Liver (tissue), 9 donors: ENCODE data around the gene CD84. TPM values are rescaled to one million over a fixed set of nuclear protein-coding genes. Genes with fewer than 3 reads are reported as not detected.

Source experiments
- DNase-seq: peaks from one replicate; pipeline ENCODE4 v3.0.0-alpha.2; 2017; ENCODE audit warnings: low spot score
- H3K27ac ChIP-seq, 2 donors: one replicate each; pipeline ENCODE4 v1.7.0; 2013; ENCODE audit warnings: inconsistent platforms in 2 of 2, low read length in 2 of 2, control low read depth in 1 of 2, low read depth in 1 of 2, mild to moderate bottlenecking in 1 of 2
- H3K27me3 ChIP-seq, 4 donors: one replicate each; pipeline versions ENCODE4 v1.6.1 to v1.7.0; 2013; ENCODE audit warnings: low read length in 3 of 4, inconsistent platforms in 1 of 4, mild to moderate bottlenecking in 1 of 4, moderate library complexity in 1 of 4; ENCODE audit not compliant: control insufficient read depth in 4 of 4, insufficient read depth in 4 of 4
- H3K36me3 ChIP-seq, 4 donors: one replicate each; pipeline versions ENCODE4 v1.6.1 to v1.7.0; 2013; ENCODE audit warnings: low read length in 3 of 4, mild to moderate bottlenecking in 3 of 4, low read depth in 1 of 4, moderate library complexity in 1 of 4; ENCODE audit not compliant: control insufficient read depth in 4 of 4, insufficient read depth in 3 of 4
- H3K4me1 ChIP-seq, 4 donors: one replicate each; pipeline versions ENCODE4 v1.6.1 to v1.7.0; 2013; ENCODE audit warnings: low read length in 3 of 4, mild to moderate bottlenecking in 3 of 4, moderate library complexity in 1 of 4; ENCODE audit not compliant: control insufficient read depth in 4 of 4, insufficient read depth in 4 of 4
- H3K4me3 ChIP-seq, 3 donors: one replicate each; pipeline versions ENCODE4 v1.6.1 to v1.7.0; 2013; ENCODE audit warnings: low read length in 3 of 3, control low read depth in 1 of 3, low read depth in 1 of 3, mild to moderate bottlenecking in 1 of 3
- H3K9ac ChIP-seq, 2 donors: one replicate each; pipeline ENCODE4 v1.7.0; 2013; ENCODE audit warnings: low read length in 2 of 2, mild to moderate bottlenecking in 2 of 2, moderate library complexity in 2 of 2, control low read depth in 1 of 2, low read depth in 1 of 2
- H3K9me3 ChIP-seq, 4 donors: one replicate each; pipeline versions ENCODE4 v1.6.1 to v1.7.0; 2013; ENCODE audit warnings: low read length in 3 of 4; ENCODE audit not compliant: control insufficient read depth in 4 of 4
- CTCF ChIP-seq: fragments of 150-350 bp; IDR thresholded peaks from 2 replicates; pipeline ENCODE4 v1.5.1; 2017; ENCODE audit warnings: improper control_type of control experiment, low read depth, low read length; ENCODE audit not compliant: missing input control
- FOXA1 ChIP-seq: IDR thresholded peaks from 2 replicates; pipeline ENCODE4 v1.6.1; 2016; ENCODE audit warnings: antibody characterized with exemption
- FOXA2 ChIP-seq: IDR thresholded peaks from 2 replicates; pipeline ENCODE4 v1.6.1; 2016; ENCODE audit warnings: antibody characterized with exemption
- HNF4A ChIP-seq, 2 donors: conservative IDR thresholded peaks; 2 replicates each; pipeline ENCODE4 v1.6.1; 2016; ENCODE audit warnings: antibody characterized with exemption in 2 of 2, mild to moderate bottlenecking in 2 of 2
- HNF4G ChIP-seq: IDR thresholded peaks from 2 replicates; pipeline ENCODE4 v1.6.1; 2016; ENCODE audit warnings: antibody characterized with exemption
- NR2F2 ChIP-seq: IDR thresholded peaks from 2 replicates; pipeline ENCODE4 v1.6.1; 2016; ENCODE audit warnings: antibody characterized with exemption
- REST ChIP-seq: IDR thresholded peaks from 2 replicates; pipeline ENCODE4 v1.6.1; 2016; ENCODE audit warnings: antibody characterized with exemption, mild to moderate bottlenecking
- RXRA ChIP-seq, 2 donors: IDR thresholded peaks; 2 replicates each; pipeline ENCODE4 v1.6.1; 2017 to 2018; ENCODE audit warnings: antibody characterized with exemption in 2 of 2, mild to moderate bottlenecking in 1 of 2
- SP1 ChIP-seq: IDR thresholded peaks from 2 replicates; pipeline ENCODE4 v1.6.1; 2018; ENCODE audit warnings: antibody characterized with exemption, mild to moderate bottlenecking
- TAF1 ChIP-seq: conservative IDR thresholded peaks from 2 replicates; pipeline ENCODE4 v1.6.1; 2016; ENCODE audit warnings: antibody characterized with exemption, mild to moderate bottlenecking
- YY1 ChIP-seq: IDR thresholded peaks from 2 replicates; pipeline ENCODE4 v1.6.1; 2016; ENCODE audit warnings: antibody characterized with exemption, mild to moderate bottlenecking
- ZBTB33 ChIP-seq: IDR thresholded peaks from 2 replicates; pipeline ENCODE4 v1.6.1; 2016; ENCODE audit warnings: antibody characterized with exemption
- WGBS: extraction: QIAGEN DNeasy Blood & Tissue Kit; methylation state at CpG from one replicate; pipeline ENCODE4 v1.1.7; 2013; 5-methylcytosine and 5-hydroxymethylcytosine counted together
- polyA plus RNA-seq, 2 donors: library from polyadenylated mRNA; stranded (reverse) in 1 of 2; unstranded in 1 of 2; fragments of 200-250 nt in 1 of 2; fragments of >200 nt in 1 of 2; fragmentation: Nextera tagmentation in 1 of 2; extraction: Ambion mirVana in 1 of 2; gene quantifications; one replicate each; pipeline versions ENCODE4 v1.2.1 to v1.2.3, GENCODE V29; 2013 to 2015
- total RNA-seq, 2 donors: library from RNA; depleted of rRNA; stranded (reverse); fragments of >200 nt; gene quantifications; one replicate each; pipeline ENCODE4 v1.2.3, GENCODE V29; 2014
- TF ChIP-seq, protein P1 (sequence below): IDR thresholded peaks from 2 replicates; pipeline ENCODE4 v1.6.1; 2016; ENCODE audit warnings: antibody characterized with exemption
- donor health status: healthy.
- donor health status: healthy.
- donor health status: healthy.
- donor health status: healthy.
- donor health status: healthy.

CD84 gene
- total and polyA plus RNA-seq, 4 donors, result 2.1 to 8.8 (median 4.4) TPM

DNA sequence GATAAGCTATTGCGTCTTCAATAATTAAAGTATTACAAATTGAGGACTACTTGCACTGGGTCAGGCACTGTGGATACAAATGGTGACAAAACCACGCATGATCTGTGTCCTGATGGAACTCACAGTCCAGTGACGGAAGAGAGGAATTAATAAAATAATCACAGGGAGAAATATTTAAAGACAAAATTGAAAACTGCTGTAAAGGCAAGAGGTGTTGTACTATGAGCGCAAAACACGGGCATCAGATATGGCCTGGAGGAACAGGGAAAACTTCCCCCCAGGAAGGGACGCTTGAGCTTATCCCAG, 39.7 kb downstream of the CD84 start:
- Histone ChIP-seq H3K36me3 (no peaks in the 10 kb centered on the region), H3K4me1 (peaks cover 7 to 48% (median 45%) of the 10 kb centered on the region in 4 donors), H3K27me3 (no peaks in the 10 kb centered on the region), H3K27ac (peak overlapping the region in 1 of 2 donors; percentile 14), H3K4me3 (no peak overlapping the region), H3K9me3 (peaks cover 1 to 8% (median 5%) of the 10 kb centered on the region in 4 donors), H3K9ac (no peak overlapping the region)
- DNase-seq, result no peak
- TF ChIP-seq RXRA (IDR thresholded peaks at IDR 0.05) (no peak), REST (no peak), HNF4G (no peak), FOXA2 (no peak), FOXA1 (no peak), HNF4A (conservative IDR thresholded peaks at IDR 0.05) (no peak)
- WGBS, result 72% methylated on average over 6 of the region's 6 CpGs

DNA sequence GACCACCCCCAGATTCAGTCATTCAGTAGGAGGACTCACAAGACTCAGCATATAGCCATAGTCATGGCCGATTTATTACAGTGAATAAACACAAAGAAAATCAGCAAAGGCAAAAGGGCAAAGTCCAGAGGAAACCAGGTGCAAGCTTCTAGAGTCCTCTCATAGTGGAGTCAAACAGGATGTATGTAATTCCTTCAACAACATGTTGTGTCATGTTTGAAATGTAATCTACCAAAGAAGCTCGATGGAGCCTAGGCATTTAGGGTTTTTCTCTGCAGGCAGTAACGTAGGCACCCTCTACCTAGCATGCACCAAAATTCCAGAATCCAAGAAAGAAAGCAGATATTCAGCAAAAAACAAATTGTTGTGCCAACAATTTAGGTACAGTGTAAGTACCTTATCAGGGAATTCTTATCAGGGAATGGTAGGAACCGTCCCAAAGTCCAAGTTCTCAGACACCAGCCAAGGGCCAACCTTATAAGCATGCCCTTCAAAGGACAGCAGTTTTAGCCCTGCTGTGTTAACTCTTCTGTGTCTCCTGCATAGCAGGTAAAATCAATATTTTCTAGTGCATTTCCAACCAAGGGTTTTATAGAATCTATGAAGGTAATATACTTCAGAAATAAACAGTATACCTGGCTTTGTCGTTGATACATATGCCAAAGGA, 40.2 kb downstream of the CD84 start:
- peak; percentile 69 to 71 for TF ChIP-seq HNF4A (conservative IDR thresholded peaks at IDR 0.05)
- TF ChIP-seq FOXA1, result no peak
- no peak for TF ChIP-seq ZBTB33
- peak in 1 of 2 donors; percentile 19 for TF ChIP-seq RXRA (IDR thresholded peaks at IDR 0.05)
- TF ChIP-seq SP1, result peak; percentile 32
- Histone ChIP-seq H3K9me3 (peaks cover 1 to 11% (median 5%) of the 10 kb centered on the region in 4 donors), H3K4me3 (no peak overlapping the region), H3K9ac (no peak overlapping the region), H3K36me3 (no peaks in the 10 kb centered on the region), H3K27ac (no peak overlapping the region), H3K4me1 (peaks cover 7 to 45% (median 44%) of the 10 kb centered on the region in 4 donors), H3K27me3 (no peaks in the 10 kb centered on the region)
- no peak for DNase-seq
- WGBS, result 30% methylated on average over 5 of the region's 5 CpGs

GRCh38 chr1:160537714-160538665, 41.3 kb downstream of the CD84 start:
- Histone ChIP-seq H3K27me3 (no peaks in the 10 kb centered on the region), H3K4me1 (peaks cover 5 to 42% (median 41%) of the 10 kb centered on the region in 4 donors), H3K27ac (no peak overlapping the region), H3K9me3 (peaks cover 1 to 15% (median 5%) of the 10 kb centered on the region in 4 donors), H3K36me3 (no peaks in the 10 kb centered on the region), H3K9ac (no peak overlapping the region), H3K4me3 (no peak overlapping the region)
- no peak for DNase-seq
- 94% methylated on average over 8 of the region's 8 CpGs for whole genome bisulfite sequencing
- no peak for TF ChIP-seq RXRA (IDR thresholded peaks at IDR 0.05)
- no peak for TF ChIP-seq ZBTB33
- TF ChIP-seq YY1, result no peak
- TF ChIP-seq CTCF, result no peak
- TF ChIP-seq NR2F2, result no peak
- no peak for TF ChIP-seq TAF1
- TF ChIP-seq FOXA2, result no peak
- TF ChIP-seq, protein P1, sequence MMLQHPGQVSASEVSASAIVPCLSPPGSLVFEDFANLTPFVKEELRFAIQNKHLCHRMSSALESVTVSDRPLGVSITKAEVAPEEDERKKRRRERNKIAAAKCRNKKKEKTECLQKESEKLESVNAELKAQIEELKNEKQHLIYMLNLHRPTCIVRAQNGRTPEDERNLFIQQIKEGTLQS, result no peak
